Measurements from ENCODE around the gene USF3. TPM values are rescaled to one million over a fixed set of nuclear protein-coding genes. Genes with fewer than 3 reads are reported as not detected.

USF3 gene
- total and polyA plus RNA-seq, 4 donors: 4.6 to 16.0 (median 11.4) TPM

GRCh38 chr3:113685124-113685523, 11.3 kb downstream of the USF3 start:
- no peak overlapping the region for H3K9ac ChIP-seq (ENCODE audit: low read depth in 1 of 2, low read length in 2 of 2)
- H3K27me3 ChIP-seq (ENCODE audit: control insufficient read depth in 4 of 4, insufficient read depth in 4 of 4, low read length in 3 of 4): no peaks in the 10 kb centered on the region
- TF ChIP-seq, protein P1, sequence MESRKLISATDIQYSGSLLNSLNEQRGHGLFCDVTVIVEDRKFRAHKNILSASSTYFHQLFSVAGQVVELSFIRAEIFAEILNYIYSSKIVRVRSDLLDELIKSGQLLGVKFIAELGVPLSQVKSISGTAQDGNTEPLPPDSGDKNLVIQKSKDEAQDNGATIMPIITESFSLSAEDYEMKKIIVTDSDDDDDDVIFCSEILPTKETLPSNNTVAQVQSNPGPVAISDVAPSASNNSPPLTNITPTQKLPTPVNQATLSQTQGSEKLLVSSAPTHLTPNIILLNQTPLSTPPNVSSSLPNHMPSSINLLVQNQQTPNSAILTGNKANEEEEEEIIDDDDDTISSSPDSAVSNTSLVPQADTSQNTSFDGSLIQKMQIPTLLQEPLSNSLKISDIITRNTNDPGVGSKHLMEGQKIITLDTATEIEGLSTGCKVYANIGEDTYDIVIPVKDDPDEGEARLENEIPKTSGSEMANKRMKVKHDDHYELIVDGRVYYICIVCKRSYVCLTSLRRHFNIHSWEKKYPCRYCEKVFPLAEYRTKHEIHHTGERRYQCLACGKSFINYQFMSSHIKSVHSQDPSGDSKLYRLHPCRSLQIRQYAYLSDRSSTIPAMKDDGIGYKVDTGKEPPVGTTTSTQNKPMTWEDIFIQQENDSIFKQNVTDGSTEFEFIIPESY (IDR thresholded peaks at IDR 0.05): no peak
- TF ChIP-seq FOXA2 (IDR thresholded peaks at IDR 0.05) (no peak), YY1 (IDR thresholded peaks at IDR 0.05) (no peak), JUND (IDR thresholded peaks at IDR 0.05) (no peak), HNF4G (IDR thresholded peaks at IDR 0.05) (no peak), ATF3 (IDR thresholded peaks at IDR 0.05) (no peak), EGR1 (IDR thresholded peaks at IDR 0.05; ENCODE audit: low read depth in 2 of 2) (no peak), SP1 (IDR thresholded peaks at IDR 0.05) (no peak), RXRA (IDR thresholded peaks at IDR 0.05) (no peak), RAD21 (IDR thresholded peaks at IDR 0.05) (no peak), TAF1 (conservative IDR thresholded peaks at IDR 0.05) (no peak), MAX (IDR thresholded peaks at IDR 0.05) (no peak), GABPA (IDR thresholded peaks at IDR 0.05 in 1 of 2, conservative IDR thresholded peaks at IDR 0.05 in 1 of 2) (no peak), FOXA1 (IDR thresholded peaks at IDR 0.05) (no peak), HNF4A (conservative IDR thresholded peaks at IDR 0.05) (no peak)
- TF ChIP-seq, protein P2, sequence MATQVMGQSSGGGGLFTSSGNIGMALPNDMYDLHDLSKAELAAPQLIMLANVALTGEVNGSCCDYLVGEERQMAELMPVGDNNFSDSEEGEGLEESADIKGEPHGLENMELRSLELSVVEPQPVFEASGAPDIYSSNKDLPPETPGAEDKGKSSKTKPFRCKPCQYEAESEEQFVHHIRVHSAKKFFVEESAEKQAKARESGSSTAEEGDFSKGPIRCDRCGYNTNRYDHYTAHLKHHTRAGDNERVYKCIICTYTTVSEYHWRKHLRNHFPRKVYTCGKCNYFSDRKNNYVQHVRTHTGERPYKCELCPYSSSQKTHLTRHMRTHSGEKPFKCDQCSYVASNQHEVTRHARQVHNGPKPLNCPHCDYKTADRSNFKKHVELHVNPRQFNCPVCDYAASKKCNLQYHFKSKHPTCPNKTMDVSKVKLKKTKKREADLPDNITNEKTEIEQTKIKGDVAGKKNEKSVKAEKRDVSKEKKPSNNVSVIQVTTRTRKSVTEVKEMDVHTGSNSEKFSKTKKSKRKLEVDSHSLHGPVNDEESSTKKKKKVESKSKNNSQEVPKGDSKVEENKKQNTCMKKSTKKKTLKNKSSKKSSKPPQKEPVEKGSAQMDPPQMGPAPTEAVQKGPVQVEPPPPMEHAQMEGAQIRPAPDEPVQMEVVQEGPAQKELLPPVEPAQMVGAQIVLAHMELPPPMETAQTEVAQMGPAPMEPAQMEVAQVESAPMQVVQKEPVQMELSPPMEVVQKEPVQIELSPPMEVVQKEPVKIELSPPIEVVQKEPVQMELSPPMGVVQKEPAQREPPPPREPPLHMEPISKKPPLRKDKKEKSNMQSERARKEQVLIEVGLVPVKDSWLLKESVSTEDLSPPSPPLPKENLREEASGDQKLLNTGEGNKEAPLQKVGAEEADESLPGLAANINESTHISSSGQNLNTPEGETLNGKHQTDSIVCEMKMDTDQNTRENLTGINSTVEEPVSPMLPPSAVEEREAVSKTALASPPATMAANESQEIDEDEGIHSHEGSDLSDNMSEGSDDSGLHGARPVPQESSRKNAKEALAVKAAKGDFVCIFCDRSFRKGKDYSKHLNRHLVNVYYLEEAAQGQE (IDR thresholded peaks at IDR 0.05): no peak
- H3K9me3 ChIP-seq (ENCODE audit: control insufficient read depth in 4 of 4, low read length in 3 of 4): no peaks in the 10 kb centered on the region
- WGBS: 71% methylated on average over 5 of the region's 5 CpGs
- no peak for DNase-seq (ENCODE audit: low spot score)
- peaks cover 0 to 23% (median 21%) of the 10 kb centered on the region in 4 donors for H3K4me1 ChIP-seq (ENCODE audit: control insufficient read depth in 4 of 4, insufficient read depth in 4 of 4, low read length in 3 of 4)
- peaks cover 0 to 2% (median 0%) of the 10 kb centered on the region in 4 donors for H3K36me3 ChIP-seq (ENCODE audit: control insufficient read depth in 4 of 4, insufficient read depth in 3 of 4, low read depth in 1 of 4, low read length in 3 of 4)
- no peak overlapping the region for H3K27ac ChIP-seq (ENCODE audit: low read depth in 1 of 2, low read length in 2 of 2)
- no peak overlapping the region for H3K4me3 ChIP-seq (ENCODE audit: low read depth in 1 of 3, low read length in 3 of 3)

GRCh38 chr3:113684271-113684819, 12.1 kb downstream of the USF3 start:
- peaks cover 0 to 16% (median 14%) of the 10 kb centered on the region in 4 donors for H3K4me1 ChIP-seq (ENCODE audit: control insufficient read depth in 4 of 4, insufficient read depth in 4 of 4, low read length in 3 of 4)
- TF ChIP-seq FOXA2 (IDR thresholded peaks at IDR 0.05) (no peak), JUND (IDR thresholded peaks at IDR 0.05) (no peak), ATF3 (IDR thresholded peaks at IDR 0.05) (no peak), EGR1 (IDR thresholded peaks at IDR 0.05; ENCODE audit: low read depth in 2 of 2) (no peak), RXRA (IDR thresholded peaks at IDR 0.05) (no peak), YY1 (IDR thresholded peaks at IDR 0.05) (no peak), MAX (IDR thresholded peaks at IDR 0.05) (no peak), FOXA1 (IDR thresholded peaks at IDR 0.05) (no peak), HNF4G (IDR thresholded peaks at IDR 0.05) (no peak), HNF4A (conservative IDR thresholded peaks at IDR 0.05) (no peak)
- TF ChIP-seq, protein P3, sequence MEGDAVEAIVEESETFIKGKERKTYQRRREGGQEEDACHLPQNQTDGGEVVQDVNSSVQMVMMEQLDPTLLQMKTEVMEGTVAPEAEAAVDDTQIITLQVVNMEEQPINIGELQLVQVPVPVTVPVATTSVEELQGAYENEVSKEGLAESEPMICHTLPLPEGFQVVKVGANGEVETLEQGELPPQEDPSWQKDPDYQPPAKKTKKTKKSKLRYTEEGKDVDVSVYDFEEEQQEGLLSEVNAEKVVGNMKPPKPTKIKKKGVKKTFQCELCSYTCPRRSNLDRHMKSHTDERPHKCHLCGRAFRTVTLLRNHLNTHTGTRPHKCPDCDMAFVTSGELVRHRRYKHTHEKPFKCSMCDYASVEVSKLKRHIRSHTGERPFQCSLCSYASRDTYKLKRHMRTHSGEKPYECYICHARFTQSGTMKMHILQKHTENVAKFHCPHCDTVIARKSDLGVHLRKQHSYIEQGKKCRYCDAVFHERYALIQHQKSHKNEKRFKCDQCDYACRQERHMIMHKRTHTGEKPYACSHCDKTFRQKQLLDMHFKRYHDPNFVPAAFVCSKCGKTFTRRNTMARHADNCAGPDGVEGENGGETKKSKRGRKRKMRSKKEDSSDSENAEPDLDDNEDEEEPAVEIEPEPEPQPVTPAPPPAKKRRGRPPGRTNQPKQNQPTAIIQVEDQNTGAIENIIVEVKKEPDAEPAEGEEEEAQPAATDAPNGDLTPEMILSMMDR (IDR thresholded peaks at IDR 0.05; ENCODE audit: low read depth, low read length, missing input control): no peak
- TF ChIP-seq, protein P2 (IDR thresholded peaks at IDR 0.05): no peak
- no peaks in the 10 kb centered on the region for H3K9me3 ChIP-seq (ENCODE audit: control insufficient read depth in 4 of 4, low read length in 3 of 4)
- no peak overlapping the region for H3K9ac ChIP-seq (ENCODE audit: low read depth in 1 of 2, low read length in 2 of 2)
- H3K36me3 ChIP-seq (ENCODE audit: control insufficient read depth in 4 of 4, insufficient read depth in 3 of 4, low read depth in 1 of 4, low read length in 3 of 4): peaks cover 0 to 2% (median 0%) of the 10 kb centered on the region in 4 donors
- no peak overlapping the region for H3K27ac ChIP-seq (ENCODE audit: low read depth in 1 of 2, low read length in 2 of 2)
- H3K27me3 ChIP-seq (ENCODE audit: control insufficient read depth in 4 of 4, insufficient read depth in 4 of 4, low read length in 3 of 4): no peaks in the 10 kb centered on the region
- no peak for DNase-seq (ENCODE audit: low spot score)
- 97% methylated on average over 3 of the region's 3 CpGs for WGBS
- H3K4me3 ChIP-seq (ENCODE audit: low read depth in 1 of 3, low read length in 3 of 3): no peak overlapping the region

Data from liver (tissue), 9 donors.